IMR-90 (cell line): ENCODE results near the gene SNRPB. TPM values are rescaled to one million over a fixed set of nuclear protein-coding genes. Genes with fewer than 3 reads are reported as not detected.

Experiments
- ATAC-seq: fragments of 200-7000 bp; cut with Tn5 transposase; 2 replicates; pipeline ENCODE4 v1.9.1; 2020; ENCODE audit warnings: low read depth, mild to moderate bottlenecking, moderate library complexity
- BruUV-seq: library from RNA; stranded (reverse); fragments of 400-500 nt; replicated peaks from 2 replicates; lab custom pipeline; 2021; lab: Mats Ljungman, UMichigan
- CTCF ChIA-PET: fragments of 300-600 bp; formaldehyde crosslinking; extraction: SDS; loops from one replicate; lab custom pipeline; 2021; ENCODE audit warnings: antibody characterized with exemption; lab: Yijun Ruan, JAX
- POLR2A ChIA-PET: fragments of 300-600 bp; sonication (Branson Sonifier 250); formaldehyde crosslinking; loops from one replicate; lab custom pipeline; 2022; ENCODE audit warnings: antibody characterized with exemption; ENCODE audit not compliant: unreplicated experiment; lab: Charles Lee
- DNase-seq: peaks from one replicate; pipeline ENCODE4 v3.0.0; 2013
- H2AFZ ChIP-seq: replicated peaks from 2 replicates; pipeline ENCODE3; 2013; ENCODE audit warnings: low read length, mild to moderate bottlenecking; ENCODE audit not compliant: poor library complexity
- H2AK5ac ChIP-seq: 2 replicates; pipeline ENCODE4 v1.6.1; 2013; ENCODE audit warnings: low read depth, low read length, inconsistent platforms
- H2AK9ac ChIP-seq: replicated peaks from 2 replicates; pipeline ENCODE3; 2013; ENCODE audit warnings: mild to moderate bottlenecking, low read depth, low read length, moderate library complexity; ENCODE audit not compliant: poor library complexity
- H2BK120ac ChIP-seq: 2 replicates; pipeline ENCODE4 v1.6.1; 2013; ENCODE audit warnings: low read depth, low read length, inconsistent platforms
- H2BK15ac ChIP-seq: 3 replicates; pipeline ENCODE4 v1.6.1; 2013; ENCODE audit warnings: low read depth, low read length, inconsistent platforms
- H2BK20ac ChIP-seq: 2 replicates; pipeline ENCODE4 v1.6.1; 2013; ENCODE audit warnings: low read depth, mild to moderate bottlenecking, inconsistent platforms, low read length, moderate library complexity
- H2BK5ac ChIP-seq: 2 replicates; pipeline ENCODE4 v1.6.1; 2013; ENCODE audit warnings: mild to moderate bottlenecking, low read depth, low read length, inconsistent platforms; ENCODE audit not compliant: poor library complexity, severe bottlenecking
- H3K14ac ChIP-seq: replicated peaks from 2 replicates; pipeline ENCODE4 v1.6.1; 2013; ENCODE audit warnings: low read depth, low read length, inconsistent platforms
- H3K18ac ChIP-seq: 2 replicates; pipeline ENCODE4 v1.6.1; 2013; ENCODE audit warnings: low read depth, low read length, control low read depth
- H3K23ac ChIP-seq: 2 replicates; pipeline ENCODE4 v1.6.1; 2013; ENCODE audit warnings: low read depth, low read length, inconsistent platforms
- H3K27ac ChIP-seq: 2 replicates; pipeline ENCODE4 v1.5.1; 2013; ENCODE audit warnings: mild to moderate bottlenecking, control low read depth, low read length; ENCODE audit not compliant: insufficient read depth
- H3K27me3 ChIP-seq: 2 replicates; pipeline ENCODE4 v1.6.1; 2013; ENCODE audit warnings: low read length; ENCODE audit not compliant: control insufficient read depth, insufficient read depth
- H3K36me3 ChIP-seq: 2 replicates; pipeline ENCODE4 v1.6.1; 2013; ENCODE audit warnings: low read length, mixed read lengths; ENCODE audit not compliant: control insufficient read depth, insufficient read depth
- H3K4ac ChIP-seq: 2 replicates; pipeline ENCODE4 v1.6.1; 2013; ENCODE audit warnings: low read depth, low read length, inconsistent platforms
- H3K4me1 ChIP-seq: 2 replicates; pipeline ENCODE4 v1.6.1; 2013; ENCODE audit warnings: low read length, mixed read lengths; ENCODE audit not compliant: control insufficient read depth, insufficient read depth
- H3K4me2 ChIP-seq: 2 replicates; pipeline ENCODE4 v1.6.1; 2013; ENCODE audit warnings: low read depth, mild to moderate bottlenecking, control low read depth, low read length, moderate library complexity
- H3K4me3 ChIP-seq: 2 replicates; pipeline ENCODE4 v1.5.1; 2013; ENCODE audit warnings: low read depth, mild to moderate bottlenecking, control low read depth, low read length, moderate library complexity; ENCODE audit not compliant: insufficient read depth
- H3K56ac ChIP-seq: 2 replicates; pipeline ENCODE4 v1.6.1; 2013; ENCODE audit warnings: low read length, inconsistent platforms; ENCODE audit not compliant: insufficient read depth; ENCODE audit errors: extremely low read depth
- H3K79me1 ChIP-seq, 2 experiments: 2 replicates each; pipeline ENCODE4 v1.6.1; 2013; ENCODE audit warnings: low read length in 2 of 2, inconsistent platforms in 1 of 2, low read depth in 1 of 2
- H3K9ac ChIP-seq: 2 replicates; pipeline ENCODE4 v1.6.1; 2013; ENCODE audit warnings: low read depth, low read length, control low read depth
- H3K9me1 ChIP-seq: 2 replicates; pipeline ENCODE4 v1.6.1; 2013; ENCODE audit warnings: low read length, inconsistent platforms; ENCODE audit not compliant: insufficient read depth
- H3K9me3 ChIP-seq: 2 replicates; pipeline ENCODE4 v1.6.1; 2013; ENCODE audit warnings: low read length; ENCODE audit not compliant: control insufficient read depth, insufficient read depth
- H4K20me1 ChIP-seq: 2 replicates; pipeline ENCODE4 v1.6.1; 2013; ENCODE audit warnings: low read length, inconsistent platforms; ENCODE audit not compliant: insufficient read depth
- H4K5ac ChIP-seq: 2 replicates; pipeline ENCODE4 v1.6.1; 2013; ENCODE audit warnings: mild to moderate bottlenecking, low read depth, low read length, control low read depth
- H4K8ac ChIP-seq, 2 experiments: 2 replicates each; pipeline ENCODE4 v1.6.1; 2013; ENCODE audit warnings: low read depth in 2 of 2, low read length in 2 of 2, control low read depth in 1 of 2, inconsistent platforms in 1 of 2
- H4K91ac ChIP-seq: 2 replicates; pipeline ENCODE4 v1.6.1; 2013; ENCODE audit warnings: low read depth, low read length, inconsistent platforms; ENCODE audit not compliant: insufficient read depth
- BHLHE40 ChIP-seq: fragments of 150-350 bp; IDR thresholded peaks from 2 replicates; pipeline ENCODE4 v1.6.1; 2016; ENCODE audit warnings: mild to moderate bottlenecking, low read depth, low read length
- CEBPB ChIP-seq: IDR thresholded peaks from 2 replicates; pipeline ENCODE4 v1.6.1; 2012; ENCODE audit warnings: low read depth, low read length, improper control_type of control experiment
- CHD1 ChIP-seq: IDR thresholded peaks from 2 replicates; pipeline ENCODE4 v1.6.1; 2012; ENCODE audit warnings: low read depth, low read length, improper control_type of control experiment
- FOS ChIP-seq: fragments of 150-350 bp; IDR thresholded peaks from 2 replicates; pipeline ENCODE4 v1.6.1; 2016; ENCODE audit warnings: low read depth, low read length
- MAFK ChIP-seq: IDR thresholded peaks from 2 replicates; pipeline ENCODE4 v1.6.1; 2012; ENCODE audit warnings: low read depth, low read length, improper control_type of control experiment
- MAZ ChIP-seq: IDR thresholded peaks from 2 replicates; pipeline ENCODE4 v1.6.1; 2012; ENCODE audit warnings: low read depth, mild to moderate bottlenecking, low read length, improper control_type of control experiment, moderate library complexity, borderline replicate concordance
- MXI1 ChIP-seq: IDR thresholded peaks from 2 replicates; pipeline ENCODE4 v1.6.1; 2012; ENCODE audit warnings: low read depth, mild to moderate bottlenecking, low read length, moderate library complexity, borderline replicate concordance
- NFE2L2 ChIP-seq: fragments of 150-350 bp; IDR thresholded peaks from 2 replicates; pipeline ENCODE4 v1.6.1; 2016; ENCODE audit warnings: low read depth, mild to moderate bottlenecking, low read length
- POLR2A ChIP-seq: IDR thresholded peaks from 2 replicates; pipeline ENCODE4 v1.6.1; 2012; ENCODE audit warnings: mild to moderate bottlenecking, low read depth, low read length
- RAD21 ChIP-seq: IDR thresholded peaks from 2 replicates; pipeline ENCODE4 v1.6.1; 2012; ENCODE audit warnings: low read length, improper control_type of control experiment
- RFX5 ChIP-seq: IDR thresholded peaks from 2 replicates; pipeline ENCODE4 v1.8.0; 2012; ENCODE audit warnings: low read depth, mild to moderate bottlenecking, low read length, moderate library complexity
- SMC3 ChIP-seq: fragments of 150-350 bp; IDR thresholded peaks from 2 replicates; pipeline ENCODE4 v1.6.1; 2016; ENCODE audit warnings: low read depth, mild to moderate bottlenecking, antibody characterized with exemption, low read length, moderate library complexity
- WGBS, 2 experiments: methylation state at CpG; one replicate each; pipeline versions ENCODE4 v1.1.5 to v1.1.7; 2013; ENCODE audit warnings: missing lambda C conversion rate in 2 of 2; ENCODE audit not compliant: insufficient read length in 1 of 2; ENCODE audit errors: extremely low coverage in 2 of 2; 5-methylcytosine and 5-hydroxymethylcytosine counted together
- dilution Hi-C: fragments of 300-500 bp; cut with HindIII; formaldehyde crosslinking; loops from one replicate; pipeline ENCODE4 v1.14.3; 2018; ENCODE audit warnings: low sequenced_read_pairs; ENCODE audit not compliant: unreplicated experiment
- in situ Hi-C: fragments of 300-500 bp; cut with MboI; formaldehyde crosslinking; loops from 3 replicates; pipeline ENCODE4 v1.14.3; 2019; ENCODE audit warnings: low sequenced_read_pairs, inconsistent platforms, mixed read lengths
- intact Hi-C: fragments of 100-400 bp; cut with micrococcal nuclease; formaldehyde crosslinking; loops from 2 replicates; pipeline ENCODE4 v1.10.0; 2022
- polyA plus RNA-seq, 3 experiments: library from polyadenylated mRNA; depleted of rRNA; stranded (reverse); fragments of >200 nt; gene quantifications; 2 replicates each; pipeline ENCODE4 v1.2.3, GENCODE V29; 2012; ENCODE audit warnings: low replicate concordance in 1 of 3
- total RNA-seq: library from RNA; depleted of rRNA; stranded (reverse); fragments of >200 nt; gene quantifications from 2 replicates; pipeline ENCODE4 v1.2.3, GENCODE V29; 2012
- TF ChIP-seq, protein P1 (sequence below): conservative IDR thresholded peaks from 2 replicates; pipeline ENCODE4 v1.5.1; 2012; ENCODE audit warnings: mild to moderate bottlenecking, low read depth, low read length, improper control_type of control experiment
- TF ChIP-seq, protein P2 (sequence below): fragments of 150-350 bp; IDR thresholded peaks from 2 replicates; pipeline ENCODE4 v1.6.1; 2016; ENCODE audit warnings: low read depth, mild to moderate bottlenecking, low read length, moderate library complexity, borderline replicate concordance
- TF ChIP-seq, protein P3 (sequence below): fragments of 150-350 bp; IDR thresholded peaks from 2 replicates; pipeline ENCODE4 v1.6.1; 2017; ENCODE audit warnings: mild to moderate bottlenecking, antibody characterized with exemption, low read length, low read depth

The SNRPB gene
- total and polyA plus RNA-seq, 2 of the 4 experiments (the other 2 are of a cell fraction): 103 to 214 TPM

- TF ChIP-seq RAD21 (no peak), NFE2L2 (no peak), MXI1 (no peak), SMC3 (no peak), RFX5 (no peak), FOS (no peak), MAZ (no peak), BHLHE40 (no peak), CEBPB (no peak), MAFK (no peak), CHD1 (no peak), POLR2A (no peak)
- TF ChIP-seq, protein P1, sequence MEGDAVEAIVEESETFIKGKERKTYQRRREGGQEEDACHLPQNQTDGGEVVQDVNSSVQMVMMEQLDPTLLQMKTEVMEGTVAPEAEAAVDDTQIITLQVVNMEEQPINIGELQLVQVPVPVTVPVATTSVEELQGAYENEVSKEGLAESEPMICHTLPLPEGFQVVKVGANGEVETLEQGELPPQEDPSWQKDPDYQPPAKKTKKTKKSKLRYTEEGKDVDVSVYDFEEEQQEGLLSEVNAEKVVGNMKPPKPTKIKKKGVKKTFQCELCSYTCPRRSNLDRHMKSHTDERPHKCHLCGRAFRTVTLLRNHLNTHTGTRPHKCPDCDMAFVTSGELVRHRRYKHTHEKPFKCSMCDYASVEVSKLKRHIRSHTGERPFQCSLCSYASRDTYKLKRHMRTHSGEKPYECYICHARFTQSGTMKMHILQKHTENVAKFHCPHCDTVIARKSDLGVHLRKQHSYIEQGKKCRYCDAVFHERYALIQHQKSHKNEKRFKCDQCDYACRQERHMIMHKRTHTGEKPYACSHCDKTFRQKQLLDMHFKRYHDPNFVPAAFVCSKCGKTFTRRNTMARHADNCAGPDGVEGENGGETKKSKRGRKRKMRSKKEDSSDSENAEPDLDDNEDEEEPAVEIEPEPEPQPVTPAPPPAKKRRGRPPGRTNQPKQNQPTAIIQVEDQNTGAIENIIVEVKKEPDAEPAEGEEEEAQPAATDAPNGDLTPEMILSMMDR: no peak
- TF ChIP-seq, protein P2, sequence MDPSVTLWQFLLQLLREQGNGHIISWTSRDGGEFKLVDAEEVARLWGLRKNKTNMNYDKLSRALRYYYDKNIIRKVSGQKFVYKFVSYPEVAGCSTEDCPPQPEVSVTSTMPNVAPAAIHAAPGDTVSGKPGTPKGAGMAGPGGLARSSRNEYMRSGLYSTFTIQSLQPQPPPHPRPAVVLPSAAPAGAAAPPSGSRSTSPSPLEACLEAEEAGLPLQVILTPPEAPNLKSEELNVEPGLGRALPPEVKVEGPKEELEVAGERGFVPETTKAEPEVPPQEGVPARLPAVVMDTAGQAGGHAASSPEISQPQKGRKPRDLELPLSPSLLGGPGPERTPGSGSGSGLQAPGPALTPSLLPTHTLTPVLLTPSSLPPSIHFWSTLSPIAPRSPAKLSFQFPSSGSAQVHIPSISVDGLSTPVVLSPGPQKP: no peak
- TF ChIP-seq, protein P3, sequence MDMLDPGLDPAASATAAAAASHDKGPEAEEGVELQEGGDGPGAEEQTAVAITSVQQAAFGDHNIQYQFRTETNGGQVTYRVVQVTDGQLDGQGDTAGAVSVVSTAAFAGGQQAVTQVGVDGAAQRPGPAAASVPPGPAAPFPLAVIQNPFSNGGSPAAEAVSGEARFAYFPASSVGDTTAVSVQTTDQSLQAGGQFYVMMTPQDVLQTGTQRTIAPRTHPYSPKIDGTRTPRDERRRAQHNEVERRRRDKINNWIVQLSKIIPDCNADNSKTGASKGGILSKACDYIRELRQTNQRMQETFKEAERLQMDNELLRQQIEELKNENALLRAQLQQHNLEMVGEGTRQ: no peak
- Histone ChIP-seq H2AK5ac (no peak overlapping the region), H4K8ac (no peak overlapping the region), H2BK20ac (no peak overlapping the region), H3K4me1 (no peaks in the 10 kb centered on the region), H3K56ac (no peak overlapping the region), H2BK5ac (no peak overlapping the region), H4K5ac (no peak overlapping the region), H3K18ac (no peak overlapping the region), H3K9me1 (peaks cover 4% of the 10 kb centered on the region; the same call in 1 of the 2 replicates), H3K4me2 (no peak overlapping the region), H3K79me1 (peaks cover 7 to 8% of the 10 kb centered on the region in 2 experiments; a peak in 3 of 4 replicates), H3K4me3 (no peak overlapping the region), H3K27me3 (no peaks in the 10 kb centered on the region), H3K36me3 (peaks cover 4% of the 10 kb centered on the region), H2AFZ (no peak overlapping the region), H2BK15ac (no peak overlapping the region), H4K20me1 (no peaks in the 10 kb centered on the region), H4K91ac (no peak overlapping the region), H2AK9ac (no peak overlapping the region), H3K4ac (no peak overlapping the region), H3K23ac (no peak overlapping the region), H2BK120ac (no peak overlapping the region), H3K14ac (no peak overlapping the region), H3K9me3 (no peaks in the 10 kb centered on the region), H3K9ac (no peak overlapping the region), H3K27ac (no peak overlapping the region)
- no TSS peak for BruUV-seq
- POLR2A ChIA-PET: no interaction called here
- intact Hi-C loops (no loop called here), in situ Hi-C loops (no loop called here), dilution Hi-C loops (no loop called here)
- ATAC-seq: no peak
- DNase-seq: no peak
- CTCF ChIA-PET: interaction anchor here (0.5 kb wide), 1 partner anchor 19 kb away, joined by 6 read pairs; no protein-coding TSS in a partner anchor
- WGBS, 2 experiments: 100% methylated on average over 4 of the region's 9 CpGs; no CpG with 5 or more reads in 1 of the 2 experiments
These were observed 5.5 kb upstream of the SNRPB start for GRCh38 chr20:2475850-2476741.
